Nasal cavity respiratory epithelium epithelial cell of viscerocranial mucosa (primary cell): Measurements from ENCODE around the gene MPP7. TPM values are rescaled to one million over a fixed set of nuclear protein-coding genes. Genes with fewer than 3 reads are reported as not detected.

ENCODE experiments used
- total RNA-seq: library from RNA; depleted of rRNA; stranded (reverse); fragments of >200 nt; gene quantifications from 2 replicates; pipeline ENCODE4 v1.2.3, GENCODE V29; 2014

The MPP7 gene
- total RNA-seq, result 13.7 and 23.0 TPM in 2 replicates

DNA sequence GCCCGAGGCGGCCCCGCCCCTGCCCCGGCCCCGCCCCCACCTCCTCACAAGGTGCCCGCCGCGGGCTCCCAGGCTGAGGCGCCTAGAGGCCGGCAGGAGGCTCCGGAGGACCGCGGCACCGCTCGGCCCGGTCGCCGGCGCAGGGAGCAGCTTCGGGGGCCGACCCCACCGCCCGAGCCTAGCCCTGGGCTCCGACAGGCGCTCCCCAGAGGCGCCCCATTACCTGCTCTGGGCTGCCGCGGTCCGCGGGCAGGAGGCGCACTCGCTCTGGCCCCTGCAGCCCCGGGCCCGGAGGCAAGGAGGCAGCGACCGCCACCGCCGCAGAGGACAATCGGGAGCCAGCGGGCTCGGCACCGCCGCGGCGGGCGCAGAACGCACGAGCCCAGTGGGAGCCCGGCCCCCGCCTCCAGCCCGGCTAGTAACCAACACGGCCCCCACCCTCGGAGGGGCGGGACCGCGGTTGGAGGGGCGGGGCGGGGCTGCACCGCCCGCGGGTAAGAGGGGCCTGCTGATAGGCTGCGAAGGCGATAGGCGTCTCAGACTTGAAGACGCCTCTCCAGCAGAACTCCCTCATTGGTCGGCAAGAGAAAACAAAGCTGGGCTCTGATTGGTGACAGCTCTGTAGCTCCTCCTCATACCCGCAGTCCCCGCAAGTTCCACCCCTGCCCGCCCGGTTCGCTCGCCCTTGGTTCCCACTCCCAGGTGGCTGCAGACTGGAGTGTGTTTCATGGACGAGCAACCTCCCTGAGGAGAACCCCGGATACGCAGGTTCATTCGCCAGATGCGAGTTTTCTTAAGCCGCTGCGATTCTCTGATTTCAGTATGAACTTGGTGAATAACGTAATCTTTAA lies at the start of gene MPP7:
TSS of gene MPP7 (minus strand) at position 427 of the 851 bp plus-strand sequence. CDS start 64,460 bp downstream, outside the sequence.

Other genes starting within 250 kb of the MPP7 start
- gene WAC, start 230.1 kb upstream of the MPP7 start, total RNA-seq, result 62.9 and 105 TPM in 2 replicates